ENCODE results near the gene MEST.

The MEST gene

DNA sequence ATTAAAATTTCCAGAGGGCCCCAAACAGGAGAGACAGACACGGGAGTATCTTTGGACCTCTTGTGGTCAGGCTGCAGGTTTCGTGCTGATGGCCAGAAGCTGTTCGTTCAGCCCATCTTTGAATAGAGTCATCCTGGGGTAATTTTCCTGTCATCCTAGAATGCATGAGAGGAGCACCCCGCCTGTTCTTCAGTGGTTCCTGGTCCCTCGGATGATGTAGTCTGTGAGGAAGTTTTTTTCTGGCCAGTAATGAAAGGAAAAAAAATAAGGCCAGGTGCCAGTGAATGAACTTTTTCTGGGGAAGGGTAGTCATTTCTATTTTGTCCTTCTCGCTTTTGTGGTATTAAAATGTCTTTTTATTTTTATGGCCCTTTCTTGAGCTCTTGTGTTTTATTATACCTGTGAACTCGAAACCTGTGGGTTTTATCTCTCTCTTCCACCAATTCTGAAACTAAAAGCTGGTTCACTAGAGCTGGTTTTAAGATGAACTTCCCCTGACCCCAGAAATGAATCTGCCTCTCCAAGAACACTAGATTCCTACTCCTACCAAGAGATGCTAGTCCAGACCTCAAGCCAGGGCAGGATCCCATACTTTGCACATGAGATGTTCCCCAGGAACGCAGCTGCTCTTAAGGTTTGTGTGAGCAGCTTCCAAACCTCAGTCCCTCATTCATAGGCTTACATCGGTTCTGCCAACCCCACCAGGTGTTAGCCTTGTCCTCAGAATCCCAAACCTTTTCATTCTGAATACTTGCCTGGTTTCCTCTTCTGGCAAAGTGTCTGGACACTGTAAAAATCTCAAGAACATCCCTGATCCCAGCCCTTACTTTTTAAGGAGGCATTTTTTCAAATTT, 15.4 kb upstream of the MEST start:
- Histone ChIP-seq H4K20me1 (ENCODE audit: insufficient read depth, low read length) (no peaks in the 10 kb centered on the region), H3K36me3 (ENCODE audit: insufficient read depth, low read length) (no peaks in the 10 kb centered on the region), H3K27ac (ENCODE audit: low read length) (no peak overlapping the region), H3K4me2 (ENCODE audit: insufficient read depth, low read length) (no peak overlapping the region), H2AFZ (ENCODE audit: low read depth, low read length) (no peak overlapping the region), H3K4me3 (ENCODE audit: low read depth in 1 of 2, low read length in 2 of 2) (no peak overlapping the region), H3K9ac (ENCODE audit: low read depth, low read length) (no peak overlapping the region), H3K9me3 (ENCODE audit: insufficient read depth, low read length, severe bottlenecking) (no peaks in the 10 kb centered on the region), H3K27me3 (ENCODE audit: insufficient read depth, low read length, poor library complexity) (no peaks in the 10 kb centered on the region), H3K4me1 (ENCODE audit: insufficient read depth, low read length) (no peaks in the 10 kb centered on the region), H3K79me2 (ENCODE audit: insufficient read depth, low read length) (no peaks in the 10 kb centered on the region)
- DNase-seq (no peak), ATAC-seq (ENCODE audit: insufficient read depth, low read depth) (no peak)
- TF ChIP-seq, protein P1, sequence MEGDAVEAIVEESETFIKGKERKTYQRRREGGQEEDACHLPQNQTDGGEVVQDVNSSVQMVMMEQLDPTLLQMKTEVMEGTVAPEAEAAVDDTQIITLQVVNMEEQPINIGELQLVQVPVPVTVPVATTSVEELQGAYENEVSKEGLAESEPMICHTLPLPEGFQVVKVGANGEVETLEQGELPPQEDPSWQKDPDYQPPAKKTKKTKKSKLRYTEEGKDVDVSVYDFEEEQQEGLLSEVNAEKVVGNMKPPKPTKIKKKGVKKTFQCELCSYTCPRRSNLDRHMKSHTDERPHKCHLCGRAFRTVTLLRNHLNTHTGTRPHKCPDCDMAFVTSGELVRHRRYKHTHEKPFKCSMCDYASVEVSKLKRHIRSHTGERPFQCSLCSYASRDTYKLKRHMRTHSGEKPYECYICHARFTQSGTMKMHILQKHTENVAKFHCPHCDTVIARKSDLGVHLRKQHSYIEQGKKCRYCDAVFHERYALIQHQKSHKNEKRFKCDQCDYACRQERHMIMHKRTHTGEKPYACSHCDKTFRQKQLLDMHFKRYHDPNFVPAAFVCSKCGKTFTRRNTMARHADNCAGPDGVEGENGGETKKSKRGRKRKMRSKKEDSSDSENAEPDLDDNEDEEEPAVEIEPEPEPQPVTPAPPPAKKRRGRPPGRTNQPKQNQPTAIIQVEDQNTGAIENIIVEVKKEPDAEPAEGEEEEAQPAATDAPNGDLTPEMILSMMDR (IDR thresholded peaks at IDR 0.05; ENCODE audit: borderline replicate concordance, extremely low read depth, low read length, poor library complexity, severe bottlenecking) = no peak
- no peak for TF ChIP-seq EZH2 (IDR thresholded peaks at IDR 0.05; ENCODE audit: borderline replicate concordance, low read depth, low read length, severe bottlenecking)

DNA sequence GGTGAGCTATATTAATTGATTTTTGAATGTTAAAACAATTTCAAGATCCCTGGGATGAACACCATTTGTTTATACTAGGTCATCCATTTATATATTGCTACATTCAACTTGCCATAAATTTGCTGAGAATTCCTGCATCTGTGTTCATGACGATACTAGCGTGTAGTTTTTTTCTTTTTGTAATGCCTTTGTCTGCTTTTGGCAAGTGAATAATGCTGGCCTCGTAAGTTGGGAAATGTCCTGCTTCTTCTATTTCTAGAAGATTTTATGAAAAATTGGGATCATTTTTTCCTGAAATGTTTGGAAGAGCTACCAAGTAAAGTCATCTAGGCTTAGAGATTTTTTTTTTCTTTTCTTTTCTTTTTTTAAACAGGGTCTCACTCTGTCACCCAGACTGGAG, 12.9 kb upstream of the MEST start:
- no peaks in the 10 kb centered on the region for H3K9me3 ChIP-seq (ENCODE audit: insufficient read depth, low read length, severe bottlenecking)
- H3K27me3 ChIP-seq (ENCODE audit: insufficient read depth, low read length, poor library complexity) = no peaks in the 10 kb centered on the region
- no peak overlapping the region for H3K4me2 ChIP-seq (ENCODE audit: insufficient read depth, low read length)
- no peak overlapping the region for H3K9ac ChIP-seq (ENCODE audit: low read depth, low read length)
- no peak overlapping the region for H3K4me3 ChIP-seq (ENCODE audit: low read depth in 1 of 2, low read length in 2 of 2)
- H3K36me3 ChIP-seq (ENCODE audit: insufficient read depth, low read length) = no peaks in the 10 kb centered on the region
- DNase-seq (no peak), ATAC-seq (ENCODE audit: insufficient read depth, low read depth) (no peak)
- H2AFZ ChIP-seq (ENCODE audit: low read depth, low read length) = no peak overlapping the region
- H4K20me1 ChIP-seq (ENCODE audit: insufficient read depth, low read length) = no peaks in the 10 kb centered on the region
- no peaks in the 10 kb centered on the region for H3K4me1 ChIP-seq (ENCODE audit: insufficient read depth, low read length)
- TF ChIP-seq EZH2 (IDR thresholded peaks at IDR 0.05; ENCODE audit: borderline replicate concordance, low read depth, low read length, severe bottlenecking) = no peak
- TF ChIP-seq, protein P1 (IDR thresholded peaks at IDR 0.05; ENCODE audit: borderline replicate concordance, extremely low read depth, low read length, poor library complexity, severe bottlenecking) = no peak
- H3K27ac ChIP-seq (ENCODE audit: low read length) = no peak overlapping the region
- no peaks in the 10 kb centered on the region for H3K79me2 ChIP-seq (ENCODE audit: insufficient read depth, low read length)

DNA sequence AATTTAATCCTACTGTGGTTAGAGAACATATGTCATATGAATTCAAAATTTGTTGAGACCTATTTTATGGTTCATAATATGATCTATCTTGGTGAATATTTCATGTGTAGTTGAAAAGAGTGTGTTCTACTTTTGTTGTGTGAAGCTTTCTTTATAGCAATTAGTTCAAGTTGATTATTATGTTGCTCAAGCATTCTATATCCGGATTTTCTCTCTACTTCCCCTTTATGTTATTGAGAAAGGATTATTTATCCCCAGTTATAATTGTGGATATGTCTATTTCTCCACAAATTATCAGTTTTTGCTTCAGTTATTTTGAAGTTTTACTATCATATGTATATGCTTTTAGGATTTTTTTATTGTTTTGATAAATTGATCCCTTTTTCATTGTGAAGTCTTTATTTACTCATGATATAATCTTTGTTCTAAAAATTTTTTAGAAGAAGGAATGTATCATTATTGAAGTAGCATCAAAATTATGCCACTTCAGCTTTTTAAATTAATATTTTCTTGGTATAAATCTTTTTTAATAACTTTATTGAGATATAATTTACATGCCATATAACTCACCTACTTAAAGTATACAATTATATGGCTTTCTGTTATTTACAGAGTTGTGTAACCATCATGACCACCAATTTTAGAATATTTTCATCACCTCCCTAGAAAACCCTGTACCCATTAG, 12.0 kb upstream of the MEST start:
- Histone ChIP-seq H3K9me3 (ENCODE audit: insufficient read depth, low read length, severe bottlenecking) (no peaks in the 10 kb centered on the region), H3K36me3 (ENCODE audit: insufficient read depth, low read length) (no peaks in the 10 kb centered on the region), H4K20me1 (ENCODE audit: insufficient read depth, low read length) (no peaks in the 10 kb centered on the region), H3K79me2 (ENCODE audit: insufficient read depth, low read length) (no peaks in the 10 kb centered on the region), H2AFZ (ENCODE audit: low read depth, low read length) (no peak overlapping the region), H3K27me3 (ENCODE audit: insufficient read depth, low read length, poor library complexity) (no peaks in the 10 kb centered on the region), H3K27ac (ENCODE audit: low read length) (no peak overlapping the region), H3K4me3 (ENCODE audit: low read depth in 1 of 2, low read length in 2 of 2) (no peak overlapping the region), H3K9ac (ENCODE audit: low read depth, low read length) (no peak overlapping the region), H3K4me1 (ENCODE audit: insufficient read depth, low read length) (no peaks in the 10 kb centered on the region), H3K4me2 (ENCODE audit: insufficient read depth, low read length) (no peak overlapping the region)
- ATAC-seq (ENCODE audit: insufficient read depth, low read depth) (no peak), DNase-seq (no peak)
- TF ChIP-seq EZH2 (IDR thresholded peaks at IDR 0.05; ENCODE audit: borderline replicate concordance, low read depth, low read length, severe bottlenecking) = no peak
- TF ChIP-seq, protein P1 (IDR thresholded peaks at IDR 0.05; ENCODE audit: borderline replicate concordance, extremely low read depth, low read length, poor library complexity, severe bottlenecking) = no peak

Data from DND-41 (cell line).